KMS-11 (cell line): ENCODE measurements around the gene FTSJ3.
A peak's percentile ranks its signal among the peaks of the same experiment; 100 is the strongest.

ENCODE experiments used
- H2AFZ ChIP-seq: fragments of 200-600 bp; sonication (generic); 2 replicates; pipeline ENCODE4 v1.6.1; 2016; ENCODE audit warnings: antibody characterized with exemption, mixed run types, low read depth
- H3K27ac ChIP-seq: fragments of 200-600 bp; sonication (generic); 2 replicates; pipeline ENCODE4 v1.6.1; 2016; ENCODE audit warnings: mild to moderate bottlenecking, mixed run types
- H3K27me3 ChIP-seq: fragments of 200-600 bp; sonication (generic); 2 replicates; pipeline ENCODE4 v1.6.1; 2017; ENCODE audit warnings: mild to moderate bottlenecking, low read depth, mixed run types, moderate library complexity; ENCODE audit not compliant: insufficient read depth
- H3K36me3 ChIP-seq: fragments of 200-600 bp; sonication (generic); 2 replicates; pipeline ENCODE4 v1.6.1; 2017; ENCODE audit warnings: mild to moderate bottlenecking, mixed run types; ENCODE audit not compliant: insufficient read depth
- H3K4me1 ChIP-seq: fragments of 200-600 bp; sonication (generic); 2 replicates; pipeline ENCODE4 v1.6.1; 2016; ENCODE audit warnings: mild to moderate bottlenecking, low read depth, mixed run types; ENCODE audit not compliant: poor library complexity, severe bottlenecking
- H3K4me2 ChIP-seq: fragments of 200-600 bp; sonication (generic); 2 replicates; pipeline ENCODE4 v1.7.0; 2016; ENCODE audit warnings: mild to moderate bottlenecking, mixed run types
- H3K4me3 ChIP-seq: fragments of 200-600 bp; sonication (generic); IDR thresholded peaks from 2 replicates; pipeline ENCODE4 v1.6.1; 2017; ENCODE audit warnings: low read depth, low read length, mixed read lengths; ENCODE audit not compliant: insufficient read depth
- H3K79me2 ChIP-seq: fragments of 200-600 bp; sonication (generic); 2 replicates; pipeline ENCODE4 v1.6.1; 2016; ENCODE audit warnings: low read depth, mixed run types; ENCODE audit not compliant: insufficient read depth
- H3K9ac ChIP-seq: fragments of 200-600 bp; sonication (generic); 2 replicates; pipeline ENCODE4 v1.6.1; 2016; ENCODE audit warnings: mild to moderate bottlenecking, mixed run types
- H4K20me1 ChIP-seq: fragments of 200-600 bp; sonication (generic); 2 replicates; pipeline ENCODE4 v1.6.1; 2016; ENCODE audit warnings: mild to moderate bottlenecking, mixed run types; ENCODE audit not compliant: insufficient read depth
- TF ChIP-seq, protein P1 (sequence below): fragments of 200-600 bp; sonication (generic); conservative IDR thresholded peaks from 2 replicates; pipeline ENCODE4 v1.6.1; 2017; ENCODE audit warnings: low read depth, mild to moderate bottlenecking, antibody characterized with exemption, low read length, moderate library complexity, mixed read lengths

The FTSJ3 gene

GRCh38 chr17:63841350-63842172, 14.1 kb upstream of the FTSJ3 start:
- Histone ChIP-seq H3K9ac (peak overlapping the region; percentile 84), H3K4me3 (no peak overlapping the region), H4K20me1 (no peaks in the 10 kb centered on the region), H3K4me1 (peaks cover 38% of the 10 kb centered on the region), H3K27ac (peak overlapping the region; percentile 60), H3K4me2 (peak overlapping the region; percentile 90), H3K27me3 (no peaks in the 10 kb centered on the region), H2AFZ (peak overlapping the region; percentile 69), H3K36me3 (no peaks in the 10 kb centered on the region; the same call in 1 of the 2 replicates), H3K79me2 (peaks cover 55% of the 10 kb centered on the region)
- TF ChIP-seq, protein P1, sequence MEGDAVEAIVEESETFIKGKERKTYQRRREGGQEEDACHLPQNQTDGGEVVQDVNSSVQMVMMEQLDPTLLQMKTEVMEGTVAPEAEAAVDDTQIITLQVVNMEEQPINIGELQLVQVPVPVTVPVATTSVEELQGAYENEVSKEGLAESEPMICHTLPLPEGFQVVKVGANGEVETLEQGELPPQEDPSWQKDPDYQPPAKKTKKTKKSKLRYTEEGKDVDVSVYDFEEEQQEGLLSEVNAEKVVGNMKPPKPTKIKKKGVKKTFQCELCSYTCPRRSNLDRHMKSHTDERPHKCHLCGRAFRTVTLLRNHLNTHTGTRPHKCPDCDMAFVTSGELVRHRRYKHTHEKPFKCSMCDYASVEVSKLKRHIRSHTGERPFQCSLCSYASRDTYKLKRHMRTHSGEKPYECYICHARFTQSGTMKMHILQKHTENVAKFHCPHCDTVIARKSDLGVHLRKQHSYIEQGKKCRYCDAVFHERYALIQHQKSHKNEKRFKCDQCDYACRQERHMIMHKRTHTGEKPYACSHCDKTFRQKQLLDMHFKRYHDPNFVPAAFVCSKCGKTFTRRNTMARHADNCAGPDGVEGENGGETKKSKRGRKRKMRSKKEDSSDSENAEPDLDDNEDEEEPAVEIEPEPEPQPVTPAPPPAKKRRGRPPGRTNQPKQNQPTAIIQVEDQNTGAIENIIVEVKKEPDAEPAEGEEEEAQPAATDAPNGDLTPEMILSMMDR: no peak

- H3K9ac ChIP-seq: peak overlapping the region; percentile 84; the same call in 1 of the 2 replicates
- TF ChIP-seq, protein P1: no peak
- H3K27me3 ChIP-seq: no peaks in the 10 kb centered on the region
- no peak overlapping the region for H3K4me3 ChIP-seq
- H3K4me2 ChIP-seq: peak overlapping the region; percentile 90
- H4K20me1 ChIP-seq: no peaks in the 10 kb centered on the region
- H3K79me2 ChIP-seq: peaks cover 59% of the 10 kb centered on the region
- peak overlapping the region; percentile 60; the same call in 1 of the 2 replicates for H3K27ac ChIP-seq
- H3K4me1 ChIP-seq: peaks cover 38% of the 10 kb centered on the region
- no peaks in the 10 kb centered on the region; the same call in 1 of the 2 replicates for H3K36me3 ChIP-seq
- H2AFZ ChIP-seq: no peak overlapping the region
These were observed 13.3 kb upstream of the FTSJ3 start for GRCh38 chr17:63840591-63841349.

DNA sequence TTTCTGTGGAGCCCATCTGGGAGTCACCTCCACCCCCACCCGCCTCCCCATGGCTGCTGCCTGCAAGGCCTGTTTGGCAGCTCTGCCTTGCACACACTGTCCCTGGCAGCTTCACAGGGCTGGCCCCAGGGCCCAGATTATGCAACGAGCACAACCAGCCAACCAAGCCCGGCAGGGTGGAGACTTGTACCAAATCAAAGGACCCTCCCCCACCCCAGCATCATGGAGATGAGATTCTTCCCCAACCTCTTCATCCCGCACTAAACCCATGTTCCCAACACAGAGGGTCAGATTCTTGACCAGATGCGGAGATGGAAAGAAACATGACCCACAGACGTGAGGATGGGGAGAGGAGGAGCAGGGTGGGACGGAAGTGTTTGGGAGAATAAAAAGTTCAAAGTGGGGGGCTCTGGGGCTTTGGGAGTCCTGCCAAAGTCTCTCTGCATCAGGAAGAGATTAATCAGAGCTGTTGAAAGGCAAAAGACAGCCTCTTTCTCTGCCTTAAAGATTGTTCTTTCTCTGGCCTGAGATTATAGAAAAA, 11.2 kb upstream of the FTSJ3 start:
- H3K36me3 ChIP-seq: peaks cover 2% of the 10 kb centered on the region; the same call in 1 of the 2 replicates
- no peaks in the 10 kb centered on the region for H4K20me1 ChIP-seq
- H3K9ac ChIP-seq: no peak overlapping the region
- no peak overlapping the region for H3K27ac ChIP-seq
- peaks cover 29% of the 10 kb centered on the region for H3K4me1 ChIP-seq
- peaks cover 59% of the 10 kb centered on the region for H3K79me2 ChIP-seq
- no peak overlapping the region for H3K4me2 ChIP-seq
- no peak overlapping the region for H3K4me3 ChIP-seq
- no peaks in the 10 kb centered on the region for H3K27me3 ChIP-seq
- TF ChIP-seq, protein P1: no peak
- H2AFZ ChIP-seq: no peak overlapping the region

DNA sequence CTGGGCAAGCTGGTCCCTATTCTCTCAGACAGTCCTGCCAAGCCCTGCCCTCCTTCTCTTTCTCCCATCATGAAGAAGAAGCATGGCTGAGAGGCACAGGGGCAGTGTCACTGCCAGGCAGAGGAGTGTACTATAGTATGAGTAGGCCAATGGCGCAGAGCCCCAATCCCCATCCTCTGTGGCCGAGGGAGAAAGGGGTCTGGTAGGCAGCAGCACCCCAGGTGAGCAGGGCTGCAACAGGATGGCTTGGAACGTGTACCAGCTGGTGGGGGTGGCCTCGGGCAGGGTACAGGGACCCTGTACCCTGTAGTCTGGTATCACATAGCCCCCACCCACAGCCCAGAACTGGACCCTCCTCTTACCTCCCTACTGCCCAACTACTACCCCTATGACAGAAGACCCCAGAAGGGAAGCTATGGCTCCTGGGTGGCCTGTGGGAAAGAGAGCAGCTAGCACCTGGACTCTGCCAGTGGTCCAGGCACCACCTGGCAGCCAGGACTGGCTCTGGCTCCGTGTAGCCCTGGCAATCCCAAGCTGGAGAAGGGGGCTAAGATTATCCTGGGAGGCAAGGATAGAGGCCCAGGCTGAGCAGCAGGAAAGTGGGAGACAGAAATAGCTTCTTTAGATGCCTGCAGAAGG, 10.6 kb upstream of the FTSJ3 start:
- Histone ChIP-seq H3K79me2 (peaks cover 59% of the 10 kb centered on the region), H3K4me1 (peaks cover 26% of the 10 kb centered on the region), H3K27me3 (no peaks in the 10 kb centered on the region), H3K27ac (no peak overlapping the region), H3K36me3 (peaks cover 4% of the 10 kb centered on the region; the same call in 1 of the 2 replicates), H3K9ac (no peak overlapping the region), H2AFZ (no peak overlapping the region), H4K20me1 (no peaks in the 10 kb centered on the region), H3K4me3 (no peak overlapping the region), H3K4me2 (no peak overlapping the region)
- TF ChIP-seq, protein P1: no peak
